OCI-LY1 (cell line): ENCODE results near the gene OLFM1.

Source experiments
- H2AFZ ChIP-seq: fragments of 200-600 bp; sonication (generic), shearing (Covaris generic); 2 replicates; pipeline ENCODE4 v1.6.0; 2014; ENCODE audit warnings: antibody characterized with exemption, mild to moderate bottlenecking, low read length
- H3F3A ChIP-seq: fragments of 200-600 bp; sonication (generic), shearing (Covaris generic); 2 replicates; pipeline ENCODE4 v1.6.0; 2014; ENCODE audit warnings: mild to moderate bottlenecking, antibody characterized with exemption, low read length, moderate library complexity; ENCODE audit not compliant: insufficient read depth
- H3K27ac ChIP-seq: fragments of 200-600 bp; sonication (generic); 2 replicates; pipeline ENCODE4 v1.5.1; 2014; ENCODE audit warnings: low read length, mixed run types, mild to moderate bottlenecking, low read depth; ENCODE audit not compliant: poor library complexity, severe bottlenecking
- H3K27me3 ChIP-seq: fragments of 200-600 bp; sonication (generic); 2 replicates; pipeline ENCODE4 v1.6.0; 2014; ENCODE audit warnings: antibody characterized with exemption, mild to moderate bottlenecking, low read length, moderate library complexity; ENCODE audit not compliant: insufficient read depth
- H3K36me3 ChIP-seq: fragments of 200-600 bp; sonication (generic); 2 replicates; pipeline ENCODE4 v1.6.1; 2014; ENCODE audit warnings: mild to moderate bottlenecking, antibody characterized with exemption, low read length, moderate library complexity, mixed read lengths; ENCODE audit not compliant: insufficient read depth
- H3K4me1 ChIP-seq: fragments of 200-600 bp; sonication (generic); 2 replicates; pipeline ENCODE4 v1.5.1; 2014; ENCODE audit warnings: mild to moderate bottlenecking, low read length, moderate library complexity; ENCODE audit not compliant: insufficient read depth, severe bottlenecking
- H3K4me2 ChIP-seq: fragments of 200-600 bp; sonication (generic), shearing (Covaris generic); 2 replicates; pipeline ENCODE4 v1.6.1; 2014; ENCODE audit warnings: low read length
- H3K4me3 ChIP-seq: fragments of 200-600 bp; sonication (generic); 2 replicates; pipeline ENCODE4 v1.5.1; 2014; ENCODE audit warnings: low read length, low read depth, mild to moderate bottlenecking, mixed read lengths; ENCODE audit not compliant: poor library complexity, severe bottlenecking
- H3K79me2 ChIP-seq: fragments of 200-600 bp; shearing (Covaris generic); 2 replicates; pipeline ENCODE4 v1.6.1; 2016; ENCODE audit warnings: mixed run types, low read length, mixed read lengths; ENCODE audit not compliant: insufficient read depth
- H3K9ac ChIP-seq: fragments of 200-600 bp; sonication (generic), shearing (Covaris generic); 2 replicates; pipeline ENCODE4 v1.6.1; 2014; ENCODE audit warnings: mild to moderate bottlenecking, low read length, mixed read lengths
- H3K9me2 ChIP-seq: fragments of 200-600 bp; sonication (generic), shearing (Covaris generic); 2 replicates; pipeline ENCODE4 v1.6.1; 2014; ENCODE audit warnings: low read depth, mild to moderate bottlenecking, low read length, mixed read lengths
- H3K9me3 ChIP-seq: fragments of 200-600 bp; shearing (Covaris generic); 2 replicates; pipeline ENCODE4 v1.6.1; 2014; ENCODE audit warnings: low read length, mixed read lengths
- H4K20me1 ChIP-seq: fragments of 200-600 bp; sonication (generic), shearing (Covaris generic); 2 replicates; pipeline ENCODE4 v1.6.0; 2016; ENCODE audit warnings: mild to moderate bottlenecking, low read length; ENCODE audit not compliant: insufficient read depth
- EZH2 ChIP-seq: fragments of 200-600 bp; sonication (generic), shearing (Covaris generic); IDR thresholded peaks from 2 replicates; pipeline ENCODE4 v1.8.0; 2017; ENCODE audit warnings: borderline replicate concordance, mixed run types, mild to moderate bottlenecking, antibody characterized with exemption, low read length, moderate library complexity, mixed read lengths
- TF ChIP-seq, protein P1 (sequence below): fragments of 200-600 bp; sonication (generic), shearing (Covaris generic); IDR thresholded peaks from 2 replicates; pipeline ENCODE4 v1.5.1; 2017; ENCODE audit warnings: mild to moderate bottlenecking, antibody characterized with exemption, low read length, moderate library complexity, mixed read lengths

The OLFM1 gene

DNA sequence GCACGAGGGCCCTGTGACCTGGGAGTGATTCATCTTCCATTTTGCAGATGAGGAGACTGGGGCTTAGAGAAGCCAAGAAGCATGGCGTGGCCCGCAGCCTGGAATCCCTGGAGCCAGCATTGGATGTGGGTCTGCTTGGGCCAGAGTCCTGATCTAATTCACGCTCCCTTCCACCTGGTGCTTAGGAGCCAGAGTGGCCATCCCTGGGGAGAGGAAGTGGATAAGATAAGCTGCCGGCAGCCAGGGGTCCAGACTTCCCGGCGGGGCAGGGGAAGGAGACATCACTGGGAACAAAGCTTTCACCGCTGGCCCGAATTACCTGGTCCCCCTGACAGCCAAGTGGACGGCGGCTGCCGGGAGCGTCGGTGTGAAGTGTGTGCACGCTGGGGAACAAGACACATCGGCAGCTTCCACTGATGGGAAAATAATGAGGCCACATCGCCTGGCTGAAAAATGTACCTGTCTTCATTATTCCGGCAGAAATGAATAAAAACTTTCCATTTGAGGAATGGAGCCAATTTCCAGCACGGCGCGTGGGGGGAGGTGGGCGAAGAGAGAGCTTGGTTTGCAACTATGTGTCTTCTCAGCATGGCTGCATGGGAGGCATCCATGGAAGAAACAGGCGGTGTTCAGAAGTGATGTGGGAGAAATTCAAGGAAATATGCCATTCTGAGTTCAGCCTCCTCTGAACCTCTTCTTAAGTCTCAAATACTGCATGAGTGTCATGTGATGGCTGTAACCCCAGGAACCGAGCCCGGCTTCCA is 78.5 kb downstream of the OLFM1 start:
- H3F3A ChIP-seq = no peaks in the 10 kb centered on the region
- H4K20me1 ChIP-seq = no peaks in the 10 kb centered on the region
- peaks cover 5% of the 10 kb centered on the region; the same call in 1 of the 2 replicates for H3K27me3 ChIP-seq
- no peak overlapping the region for H3K4me3 ChIP-seq
- no peak overlapping the region for H3K27ac ChIP-seq
- no peaks in the 10 kb centered on the region for H3K4me1 ChIP-seq
- H3K9me2 ChIP-seq = no peaks in the 10 kb centered on the region
- H3K4me2 ChIP-seq = no peak overlapping the region
- H3K9ac ChIP-seq = no peak overlapping the region
- TF ChIP-seq, protein P1, sequence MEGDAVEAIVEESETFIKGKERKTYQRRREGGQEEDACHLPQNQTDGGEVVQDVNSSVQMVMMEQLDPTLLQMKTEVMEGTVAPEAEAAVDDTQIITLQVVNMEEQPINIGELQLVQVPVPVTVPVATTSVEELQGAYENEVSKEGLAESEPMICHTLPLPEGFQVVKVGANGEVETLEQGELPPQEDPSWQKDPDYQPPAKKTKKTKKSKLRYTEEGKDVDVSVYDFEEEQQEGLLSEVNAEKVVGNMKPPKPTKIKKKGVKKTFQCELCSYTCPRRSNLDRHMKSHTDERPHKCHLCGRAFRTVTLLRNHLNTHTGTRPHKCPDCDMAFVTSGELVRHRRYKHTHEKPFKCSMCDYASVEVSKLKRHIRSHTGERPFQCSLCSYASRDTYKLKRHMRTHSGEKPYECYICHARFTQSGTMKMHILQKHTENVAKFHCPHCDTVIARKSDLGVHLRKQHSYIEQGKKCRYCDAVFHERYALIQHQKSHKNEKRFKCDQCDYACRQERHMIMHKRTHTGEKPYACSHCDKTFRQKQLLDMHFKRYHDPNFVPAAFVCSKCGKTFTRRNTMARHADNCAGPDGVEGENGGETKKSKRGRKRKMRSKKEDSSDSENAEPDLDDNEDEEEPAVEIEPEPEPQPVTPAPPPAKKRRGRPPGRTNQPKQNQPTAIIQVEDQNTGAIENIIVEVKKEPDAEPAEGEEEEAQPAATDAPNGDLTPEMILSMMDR = no peak
- TF ChIP-seq EZH2 = no peak
- H3K36me3 ChIP-seq = no peaks in the 10 kb centered on the region
- no peaks in the 10 kb centered on the region for H3K9me3 ChIP-seq
- H3K79me2 ChIP-seq = no peaks in the 10 kb centered on the region
- no peak overlapping the region for H2AFZ ChIP-seq

DNA sequence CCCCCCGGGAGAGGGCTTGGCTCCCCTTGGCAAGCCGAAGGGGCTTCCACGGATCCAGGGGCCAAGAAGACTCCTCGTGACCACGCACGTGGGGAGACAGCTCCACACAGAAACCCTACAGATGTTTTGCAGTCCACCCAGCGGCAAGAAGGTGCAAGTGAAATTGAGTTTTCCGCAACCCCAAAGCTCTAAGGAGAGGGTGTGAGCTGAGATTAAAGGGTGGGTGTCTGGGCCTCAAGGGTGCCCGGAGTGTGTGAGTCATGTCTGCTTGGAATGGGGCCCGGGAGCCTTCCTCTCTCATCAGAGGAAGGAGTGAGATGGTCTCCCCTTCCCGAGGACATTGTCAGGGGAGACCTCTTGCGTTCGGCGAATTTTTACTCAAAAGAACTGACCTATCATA is 79.1 kb downstream of the OLFM1 start:
- TF ChIP-seq, protein P1 = no peak
- TF ChIP-seq EZH2 = no peak
- Histone ChIP-seq H3K36me3 (no peaks in the 10 kb centered on the region), H3K9me3 (no peaks in the 10 kb centered on the region), H3K27ac (no peak overlapping the region), H3K9me2 (no peaks in the 10 kb centered on the region), H3K79me2 (no peaks in the 10 kb centered on the region), H3K27me3 (peaks cover 5% of the 10 kb centered on the region; the same call in 1 of the 2 replicates), H2AFZ (no peak overlapping the region), H3K4me2 (no peak overlapping the region), H3K9ac (no peak overlapping the region), H3F3A (no peaks in the 10 kb centered on the region), H4K20me1 (no peaks in the 10 kb centered on the region), H3K4me1 (no peaks in the 10 kb centered on the region), H3K4me3 (no peak overlapping the region)

DNA sequence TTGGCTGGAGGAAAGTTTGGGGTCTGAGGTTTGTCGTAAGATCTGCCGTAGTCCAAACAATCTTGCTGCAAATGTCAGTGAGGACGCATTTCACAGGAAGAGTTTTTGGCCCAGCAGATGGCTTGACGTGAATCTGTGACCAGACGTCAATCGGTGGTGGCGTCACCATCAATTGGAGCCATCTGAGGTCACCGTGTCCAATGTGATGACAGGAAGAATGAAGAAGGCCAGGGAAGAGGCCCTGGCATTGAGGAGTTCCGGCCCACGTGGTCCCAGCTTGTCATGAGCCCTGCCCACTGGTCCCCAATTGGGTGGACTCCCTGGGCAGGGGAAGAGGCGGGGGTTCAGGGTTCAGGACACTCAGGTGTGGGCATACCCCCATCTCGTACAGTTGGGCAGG is 79.9 kb downstream of the OLFM1 start:
- Histone ChIP-seq H3K9me3 (no peaks in the 10 kb centered on the region), H3K9me2 (no peaks in the 10 kb centered on the region), H3K9ac (no peak overlapping the region), H3F3A (no peaks in the 10 kb centered on the region), H2AFZ (no peak overlapping the region), H3K27ac (no peak overlapping the region), H3K4me1 (no peaks in the 10 kb centered on the region), H3K4me3 (no peak overlapping the region), H3K27me3 (peaks cover 5% of the 10 kb centered on the region; the same call in 1 of the 2 replicates), H3K4me2 (no peak overlapping the region), H3K36me3 (no peaks in the 10 kb centered on the region), H4K20me1 (no peaks in the 10 kb centered on the region), H3K79me2 (no peaks in the 10 kb centered on the region)
- no peak for TF ChIP-seq EZH2
- TF ChIP-seq, protein P1 = no peak
